ENCODE measurements around the gene PPM1H.

PPM1H gene

DNA sequence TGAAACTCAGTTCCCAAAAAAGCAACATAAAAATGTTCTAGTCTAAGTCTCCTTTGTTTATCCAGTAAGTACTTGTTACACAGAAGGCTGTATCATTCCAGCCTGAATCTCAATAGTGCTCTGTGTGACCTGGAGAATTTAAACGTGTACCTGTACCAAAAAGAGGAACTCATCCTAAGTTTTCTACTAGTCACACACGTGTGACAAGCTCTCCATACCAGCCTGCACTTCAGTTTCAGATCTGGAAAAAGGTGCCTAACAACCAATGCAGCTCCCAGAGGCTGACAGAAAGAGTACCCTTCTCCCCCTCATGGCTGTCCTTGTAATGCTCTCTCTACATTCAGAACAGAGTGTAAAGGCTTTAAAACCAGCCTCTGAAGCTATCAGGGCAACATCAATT is 27.4 kb downstream of the PPM1H start:
- Histone ChIP-seq H3K27me3 (replicated peaks; ENCODE audit: control insufficient read depth, insufficient read depth, low read length) (peaks cover 9% of the 10 kb centered on the region), H3K4me3 (ENCODE audit: low read length) (no peak overlapping the region), H3K9ac (ENCODE audit: low read length) (no peak overlapping the region), H3K9me3 (ENCODE audit: control insufficient read depth, low read length) (no peaks in the 10 kb centered on the region), H3K36me3 (ENCODE audit: control insufficient read depth, insufficient read depth, low read length, severe bottlenecking) (no peaks in the 10 kb centered on the region), H3K4me1 (ENCODE audit: control insufficient read depth, insufficient read depth, low read length) (no peaks in the 10 kb centered on the region)
- no peak for DNase-seq (ENCODE audit: low read depth)

DNA sequence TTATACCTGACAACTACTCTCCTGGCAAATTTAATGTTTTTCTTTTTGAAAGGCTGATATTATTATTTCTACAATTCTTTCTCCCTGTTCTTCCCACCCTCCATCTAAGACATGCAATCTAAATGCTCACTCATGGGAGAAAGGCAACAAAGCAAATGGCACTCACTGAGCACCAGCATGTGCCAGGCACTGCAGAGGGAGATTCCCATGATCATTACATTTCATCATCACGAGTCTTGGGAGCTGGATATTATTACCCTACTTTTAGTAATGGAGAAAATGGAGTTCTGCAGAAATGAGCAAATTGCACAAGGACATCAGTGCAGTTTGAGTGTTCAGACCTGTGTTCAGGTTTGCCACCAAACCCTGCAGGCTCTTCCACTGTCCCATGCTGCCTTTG is 27.9 kb downstream of the PPM1H start:
- H3K4me1 ChIP-seq (ENCODE audit: control insufficient read depth, insufficient read depth, low read length), result no peaks in the 10 kb centered on the region
- no peak for DNase-seq (ENCODE audit: low read depth)
- H3K9ac ChIP-seq (ENCODE audit: low read length), result no peak overlapping the region
- H3K4me3 ChIP-seq (ENCODE audit: low read length), result no peak overlapping the region
- no peaks in the 10 kb centered on the region for H3K9me3 ChIP-seq (ENCODE audit: control insufficient read depth, low read length)
- H3K27me3 ChIP-seq (replicated peaks; ENCODE audit: control insufficient read depth, insufficient read depth, low read length), result peaks cover 4% of the 10 kb centered on the region
- no peaks in the 10 kb centered on the region for H3K36me3 ChIP-seq (ENCODE audit: control insufficient read depth, insufficient read depth, low read length, severe bottlenecking)

DNA sequence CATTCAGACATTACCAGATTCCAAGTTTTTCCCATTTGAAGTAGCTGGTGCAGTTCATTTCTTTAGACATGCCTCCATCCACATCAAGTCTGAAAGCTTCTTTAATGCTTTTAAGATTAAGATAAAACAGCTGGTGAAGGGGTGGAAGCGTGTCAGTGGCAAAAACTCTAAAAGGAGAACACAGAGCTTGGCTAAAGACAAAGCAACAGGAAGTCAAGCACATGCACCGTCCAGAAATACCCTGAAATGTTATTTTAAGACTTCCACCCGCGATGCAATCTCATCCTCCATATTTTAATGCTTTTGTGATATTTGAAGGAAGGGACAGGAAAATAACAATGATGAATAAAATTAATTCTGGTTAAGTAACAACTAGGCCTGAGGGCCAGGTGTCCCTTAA is 31.8 kb downstream of the PPM1H start:
- Histone ChIP-seq H3K27me3 (replicated peaks; ENCODE audit: control insufficient read depth, insufficient read depth, low read length) (no peaks in the 10 kb centered on the region), H3K36me3 (ENCODE audit: control insufficient read depth, insufficient read depth, low read length, severe bottlenecking) (no peaks in the 10 kb centered on the region), H3K4me1 (ENCODE audit: control insufficient read depth, insufficient read depth, low read length) (peaks cover 5% of the 10 kb centered on the region), H3K9me3 (ENCODE audit: control insufficient read depth, low read length) (no peaks in the 10 kb centered on the region), H3K4me3 (ENCODE audit: low read length) (no peak overlapping the region), H3K9ac (ENCODE audit: low read length) (no peak overlapping the region)
- DNase-seq (ENCODE audit: low read depth), result no peak

DNA sequence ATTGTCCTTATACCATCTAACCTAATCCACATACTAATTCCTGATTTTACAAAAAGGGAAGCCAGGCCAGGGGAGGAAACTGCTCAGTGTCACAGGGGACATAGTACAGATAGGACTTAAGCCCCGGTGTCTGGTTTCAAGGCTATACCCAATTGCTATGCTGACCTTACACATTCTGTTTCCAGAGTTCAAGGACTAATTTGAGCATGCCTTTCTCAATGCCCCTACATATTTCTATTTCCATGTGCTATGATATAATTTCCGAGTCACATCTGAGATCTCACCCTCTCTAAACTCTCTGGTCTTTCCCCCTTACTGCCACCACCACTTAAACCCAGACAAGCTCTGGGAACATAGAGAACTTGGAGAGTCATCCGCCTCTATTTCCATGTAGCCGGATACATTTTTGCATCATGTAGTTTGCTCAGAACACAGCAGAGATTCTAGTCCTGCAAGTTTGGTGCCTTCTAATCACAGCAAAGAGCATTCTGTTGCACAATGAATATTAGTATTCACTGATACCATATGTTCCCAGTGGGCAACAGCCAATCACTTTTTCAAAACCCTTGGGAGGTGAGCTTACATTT is 34.2 kb downstream of the PPM1H start:
- H3K27me3 ChIP-seq (replicated peaks; ENCODE audit: control insufficient read depth, insufficient read depth, low read length), result no peaks in the 10 kb centered on the region
- peak; percentile 89 for DNase-seq (ENCODE audit: low read depth)

DNA sequence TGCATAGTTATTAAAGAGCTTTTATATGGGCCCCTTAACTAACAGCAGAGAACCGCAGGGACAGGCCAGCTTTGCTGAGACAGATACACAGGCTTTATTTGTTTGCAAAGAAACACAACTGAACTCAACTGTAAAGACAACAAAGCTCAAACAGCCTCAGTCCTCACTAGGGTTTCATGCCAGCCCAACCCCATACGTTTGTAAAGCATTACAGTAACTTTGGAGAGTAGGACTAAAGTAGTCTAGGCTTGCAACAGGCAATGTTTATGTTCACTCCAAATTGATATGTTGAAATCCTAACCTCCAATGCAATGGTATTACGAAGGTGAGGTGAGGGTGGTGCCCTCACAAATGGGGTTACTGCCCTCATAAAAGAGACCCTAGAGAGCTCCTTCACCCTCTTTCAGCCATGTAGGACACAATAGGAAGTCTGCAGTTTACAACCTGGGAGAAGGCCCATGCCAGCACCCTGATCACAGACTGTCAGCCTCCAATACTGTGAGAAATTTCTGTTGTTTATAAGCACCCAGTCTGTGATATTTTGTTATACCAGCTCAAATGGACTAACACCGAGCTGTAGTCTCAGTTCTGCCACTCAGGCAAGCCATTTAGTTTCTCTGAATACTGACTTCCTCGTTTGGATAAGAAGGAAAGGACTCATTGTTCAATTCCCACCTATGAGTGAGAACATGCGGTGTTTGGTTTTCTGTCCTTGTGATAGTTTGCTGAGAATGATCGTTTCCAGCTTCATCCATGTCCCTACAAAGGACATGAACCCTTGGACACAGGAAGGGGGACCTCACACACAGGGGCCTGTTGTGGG is 35.2 kb downstream of the PPM1H start:
- Histone ChIP-seq H3K4me1 (ENCODE audit: control insufficient read depth, insufficient read depth, low read length) (peaks cover 5% of the 10 kb centered on the region), H3K9me3 (ENCODE audit: control insufficient read depth, low read length) (no peaks in the 10 kb centered on the region), H3K27me3 (replicated peaks; ENCODE audit: control insufficient read depth, insufficient read depth, low read length) (no peaks in the 10 kb centered on the region), H3K9ac (ENCODE audit: low read length) (no peak overlapping the region), H3K4me3 (ENCODE audit: low read length) (no peak overlapping the region), H3K36me3 (ENCODE audit: control insufficient read depth, insufficient read depth, low read length, severe bottlenecking) (no peaks in the 10 kb centered on the region)
- DNase-seq (ENCODE audit: low read depth), result peak; percentile 34

More for the DNA sequence above, 34.2 kb downstream of the PPM1H start:
- Histone ChIP-seq H3K9ac (ENCODE audit: low read length) (no peak overlapping the region), H3K9me3 (ENCODE audit: control insufficient read depth, low read length) (no peaks in the 10 kb centered on the region), H3K4me1 (ENCODE audit: control insufficient read depth, insufficient read depth, low read length) (peaks cover 5% of the 10 kb centered on the region), H3K4me3 (ENCODE audit: low read length) (no peak overlapping the region), H3K36me3 (ENCODE audit: control insufficient read depth, insufficient read depth, low read length, severe bottlenecking) (no peaks in the 10 kb centered on the region)

DNA sequence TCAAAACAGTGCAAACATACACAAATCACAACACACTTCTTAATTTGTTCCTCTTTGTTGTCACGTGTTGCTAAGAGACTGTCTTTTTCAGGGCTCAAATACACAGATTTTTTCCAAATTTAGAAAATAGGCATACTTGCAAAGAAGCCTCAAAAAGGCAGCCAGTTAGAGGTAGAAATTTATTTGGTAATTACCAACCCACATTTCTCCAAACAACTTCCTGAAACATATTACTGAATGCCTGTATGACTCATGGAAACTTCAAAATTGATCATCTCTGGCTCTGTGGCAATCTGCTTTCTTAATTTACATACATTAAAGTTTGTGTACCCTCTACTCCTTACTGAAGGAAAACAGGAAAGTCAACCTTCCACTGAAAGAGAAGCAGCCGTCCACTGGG is 36.4 kb downstream of the PPM1H start:
- H3K4me1 ChIP-seq (ENCODE audit: control insufficient read depth, insufficient read depth, low read length), result peaks cover 5% of the 10 kb centered on the region
- H3K9ac ChIP-seq (ENCODE audit: low read length), result no peak overlapping the region
- no peaks in the 10 kb centered on the region for H3K27me3 ChIP-seq (replicated peaks; ENCODE audit: control insufficient read depth, insufficient read depth, low read length)
- H3K4me3 ChIP-seq (ENCODE audit: low read length), result no peak overlapping the region
- DNase-seq (ENCODE audit: low read depth), result peak; percentile 72
- H3K36me3 ChIP-seq (ENCODE audit: control insufficient read depth, insufficient read depth, low read length, severe bottlenecking), result no peaks in the 10 kb centered on the region
- H3K9me3 ChIP-seq (ENCODE audit: control insufficient read depth, low read length), result no peaks in the 10 kb centered on the region

DNA sequence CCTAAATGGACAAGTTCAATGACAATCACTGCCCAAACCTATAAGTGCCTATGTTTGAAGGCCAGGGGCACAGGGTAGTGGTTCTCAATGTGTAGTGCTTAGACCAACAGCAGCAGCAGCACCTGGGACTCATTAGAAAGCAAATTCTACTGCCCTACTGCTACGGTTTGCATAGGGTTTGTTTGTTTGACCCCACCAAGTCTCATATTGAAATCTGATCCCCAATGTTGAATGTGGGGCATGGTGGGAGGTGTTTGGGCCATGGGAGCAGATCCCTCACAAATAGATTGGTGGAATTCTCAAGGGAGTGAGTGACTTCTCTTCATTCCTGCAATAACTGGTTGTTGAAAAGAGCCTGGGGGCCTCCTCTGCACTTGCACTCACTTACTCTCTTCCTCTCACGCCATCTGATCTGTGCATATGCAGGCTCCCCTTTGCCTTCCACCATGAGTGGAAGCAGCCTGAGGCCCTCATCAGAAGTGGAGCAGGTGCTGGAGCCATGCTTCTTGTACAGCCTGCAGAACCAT is 39.5 kb downstream of the PPM1H start:
- DNase-seq (ENCODE audit: low read depth), result no peak
- H3K36me3 ChIP-seq (ENCODE audit: control insufficient read depth, insufficient read depth, low read length, severe bottlenecking), result no peaks in the 10 kb centered on the region

DNA sequence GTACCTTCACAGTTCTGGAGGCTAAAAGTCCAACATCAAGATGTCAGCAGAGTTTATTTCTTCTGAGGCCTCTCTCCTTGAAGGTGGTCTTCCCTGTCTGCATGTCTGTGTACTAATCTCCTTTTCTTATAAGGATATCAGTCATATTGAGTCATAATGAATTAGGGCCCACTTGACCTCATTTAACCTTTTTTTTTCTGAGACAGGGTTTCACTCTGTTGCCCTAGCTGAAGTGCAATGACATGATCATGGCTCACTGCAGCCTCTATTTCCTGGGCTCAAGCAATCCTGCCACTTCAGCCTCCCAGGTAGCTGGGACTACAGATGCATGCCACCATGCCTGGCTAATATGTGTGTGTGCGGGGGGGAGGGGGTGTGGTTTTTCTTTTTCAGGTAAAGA is 41.7 kb downstream of the PPM1H start:
- Histone ChIP-seq H3K9me3 (ENCODE audit: control insufficient read depth, low read length) (no peaks in the 10 kb centered on the region), H3K4me1 (ENCODE audit: control insufficient read depth, insufficient read depth, low read length) (no peaks in the 10 kb centered on the region), H3K27me3 (replicated peaks; ENCODE audit: control insufficient read depth, insufficient read depth, low read length) (no peaks in the 10 kb centered on the region), H3K9ac (ENCODE audit: low read length) (no peak overlapping the region), H3K4me3 (ENCODE audit: low read length) (no peak overlapping the region), H3K36me3 (ENCODE audit: control insufficient read depth, insufficient read depth, low read length, severe bottlenecking) (no peaks in the 10 kb centered on the region)
- DNase-seq (ENCODE audit: low read depth), result no peak

More for the DNA sequence above, 39.5 kb downstream of the PPM1H start:
- Histone ChIP-seq H3K9me3 (ENCODE audit: control insufficient read depth, low read length) (no peaks in the 10 kb centered on the region), H3K4me1 (ENCODE audit: control insufficient read depth, insufficient read depth, low read length) (peaks cover 5% of the 10 kb centered on the region), H3K4me3 (ENCODE audit: low read length) (no peak overlapping the region), H3K27me3 (replicated peaks; ENCODE audit: control insufficient read depth, insufficient read depth, low read length) (no peaks in the 10 kb centered on the region), H3K9ac (ENCODE audit: low read length) (no peak overlapping the region)

DNA sequence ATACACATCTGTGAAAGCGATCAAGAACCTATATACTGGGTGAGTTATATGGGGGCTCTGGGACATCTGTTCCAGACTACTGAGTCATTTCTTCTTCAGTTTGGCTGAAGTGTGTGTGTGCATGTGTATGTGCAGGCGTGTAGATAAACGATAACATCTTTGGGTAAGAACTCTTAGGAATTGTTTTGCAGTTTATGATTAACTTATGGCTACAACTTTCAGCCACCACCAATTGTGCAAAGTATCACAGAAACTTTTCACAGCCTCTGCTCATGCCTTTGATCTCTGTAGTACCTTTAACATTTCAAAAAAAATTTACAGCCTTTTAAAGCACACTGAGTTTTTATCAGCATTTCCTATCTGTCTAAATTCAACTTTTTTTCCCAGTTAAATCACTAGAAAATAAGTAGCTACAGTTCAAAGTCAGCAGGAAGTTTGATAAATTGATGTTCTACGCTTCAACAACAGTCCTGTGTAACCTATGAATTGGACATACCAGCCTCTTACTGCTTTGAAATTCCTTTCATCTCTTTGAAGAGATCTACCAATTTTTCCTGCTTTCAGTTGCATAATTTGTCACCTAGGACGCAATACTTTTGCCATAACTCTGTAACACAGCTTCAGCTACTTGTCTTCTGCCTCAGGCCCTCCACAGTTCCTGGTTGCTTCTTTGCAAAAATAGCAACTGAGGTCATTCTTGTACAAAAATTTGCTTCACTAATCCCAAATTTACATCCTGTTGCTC is 43.0 kb downstream of the PPM1H start:
- H3K4me3 ChIP-seq (ENCODE audit: low read length), result no peak overlapping the region
- no peak for DNase-seq (ENCODE audit: low read depth)
- H3K9me3 ChIP-seq (ENCODE audit: control insufficient read depth, low read length), result no peaks in the 10 kb centered on the region
- H3K36me3 ChIP-seq (ENCODE audit: control insufficient read depth, insufficient read depth, low read length, severe bottlenecking), result no peaks in the 10 kb centered on the region
- no peaks in the 10 kb centered on the region for H3K4me1 ChIP-seq (ENCODE audit: control insufficient read depth, insufficient read depth, low read length)
- H3K9ac ChIP-seq (ENCODE audit: low read length), result no peak overlapping the region
- H3K27me3 ChIP-seq (replicated peaks; ENCODE audit: control insufficient read depth, insufficient read depth, low read length), result peaks cover 2% of the 10 kb centered on the region

DNA sequence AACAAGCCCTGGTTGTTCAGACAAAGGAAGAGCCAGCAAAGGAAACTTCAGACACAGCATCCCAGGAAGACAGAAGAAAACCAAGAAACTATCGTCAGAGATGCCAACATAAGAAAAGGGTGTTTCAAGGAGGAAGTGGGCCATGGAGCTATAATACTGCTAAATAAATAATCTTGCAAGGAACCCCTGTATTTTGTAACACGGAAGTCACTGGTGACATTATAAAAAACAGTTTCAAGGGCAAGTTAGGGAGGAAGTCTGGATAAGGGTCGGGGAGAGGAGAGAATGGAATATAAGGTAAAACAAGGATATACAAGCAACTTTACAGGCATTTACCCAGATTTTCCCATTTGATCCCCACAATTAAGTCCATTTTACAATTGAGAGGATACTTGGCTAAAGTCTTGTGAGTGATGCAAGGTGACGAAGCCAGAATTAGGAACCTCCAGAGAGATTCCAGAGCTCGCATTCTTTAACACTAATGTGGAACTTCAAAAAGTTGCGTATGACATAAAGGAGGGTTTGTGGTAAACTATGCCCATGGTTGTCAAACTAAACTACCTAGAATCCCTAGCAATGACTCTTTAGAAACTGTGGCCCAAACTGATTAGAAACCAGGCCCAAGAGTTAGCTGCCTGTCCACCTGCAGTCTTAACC is 46.4 kb downstream of the PPM1H start:
- H3K4me1 ChIP-seq (ENCODE audit: control insufficient read depth, insufficient read depth, low read length), result no peaks in the 10 kb centered on the region
- no peak for DNase-seq (ENCODE audit: low read depth)
- H3K9ac ChIP-seq (ENCODE audit: low read length), result no peak overlapping the region
- H3K4me3 ChIP-seq (ENCODE audit: low read length), result no peak overlapping the region
- no peaks in the 10 kb centered on the region for H3K36me3 ChIP-seq (ENCODE audit: control insufficient read depth, insufficient read depth, low read length, severe bottlenecking)
- H3K9me3 ChIP-seq (ENCODE audit: control insufficient read depth, low read length), result no peaks in the 10 kb centered on the region
- peaks cover 5% of the 10 kb centered on the region for H3K27me3 ChIP-seq (replicated peaks; ENCODE audit: control insufficient read depth, insufficient read depth, low read length)

DNA sequence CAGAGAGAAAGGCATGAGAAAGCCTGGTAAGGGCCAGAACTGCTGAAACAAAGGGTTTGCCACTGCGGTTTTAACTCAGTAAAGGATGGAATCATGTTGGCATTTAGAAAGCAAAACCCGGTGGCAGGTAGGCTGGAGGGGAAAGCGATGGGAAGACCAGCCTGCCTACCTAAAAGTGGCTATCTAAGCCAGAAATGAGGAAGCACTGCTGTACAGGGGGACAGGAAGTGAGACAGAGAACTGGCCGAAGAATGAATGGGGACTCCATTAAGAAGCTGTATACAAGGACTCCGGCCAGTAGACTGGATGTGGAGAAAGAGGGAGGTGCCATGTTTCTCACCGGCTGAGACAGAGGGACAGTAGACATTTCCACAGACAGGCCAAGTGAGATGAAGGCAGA is 48.2 kb downstream of the PPM1H start:
- Histone ChIP-seq H3K9ac (ENCODE audit: low read length) (no peak overlapping the region), H3K27me3 (replicated peaks; ENCODE audit: control insufficient read depth, insufficient read depth, low read length) (peaks cover 7% of the 10 kb centered on the region), H3K36me3 (ENCODE audit: control insufficient read depth, insufficient read depth, low read length, severe bottlenecking) (no peaks in the 10 kb centered on the region), H3K9me3 (ENCODE audit: control insufficient read depth, low read length) (no peaks in the 10 kb centered on the region), H3K4me1 (ENCODE audit: control insufficient read depth, insufficient read depth, low read length) (no peaks in the 10 kb centered on the region), H3K4me3 (ENCODE audit: low read length) (no peak overlapping the region)
- DNase-seq (ENCODE audit: low read depth), result no peak

Data from adipocyte (in vitro differentiated cells).